Kidney tubule cell (primary cell): ENCODE measurements around the gene EGFR.

Experiments used
- DNase-seq: peaks from one replicate; pipeline ENCODE4 v3.0.0-alpha.2; 2018; ENCODE audit warnings: low spot score

EGFR gene

DNA sequence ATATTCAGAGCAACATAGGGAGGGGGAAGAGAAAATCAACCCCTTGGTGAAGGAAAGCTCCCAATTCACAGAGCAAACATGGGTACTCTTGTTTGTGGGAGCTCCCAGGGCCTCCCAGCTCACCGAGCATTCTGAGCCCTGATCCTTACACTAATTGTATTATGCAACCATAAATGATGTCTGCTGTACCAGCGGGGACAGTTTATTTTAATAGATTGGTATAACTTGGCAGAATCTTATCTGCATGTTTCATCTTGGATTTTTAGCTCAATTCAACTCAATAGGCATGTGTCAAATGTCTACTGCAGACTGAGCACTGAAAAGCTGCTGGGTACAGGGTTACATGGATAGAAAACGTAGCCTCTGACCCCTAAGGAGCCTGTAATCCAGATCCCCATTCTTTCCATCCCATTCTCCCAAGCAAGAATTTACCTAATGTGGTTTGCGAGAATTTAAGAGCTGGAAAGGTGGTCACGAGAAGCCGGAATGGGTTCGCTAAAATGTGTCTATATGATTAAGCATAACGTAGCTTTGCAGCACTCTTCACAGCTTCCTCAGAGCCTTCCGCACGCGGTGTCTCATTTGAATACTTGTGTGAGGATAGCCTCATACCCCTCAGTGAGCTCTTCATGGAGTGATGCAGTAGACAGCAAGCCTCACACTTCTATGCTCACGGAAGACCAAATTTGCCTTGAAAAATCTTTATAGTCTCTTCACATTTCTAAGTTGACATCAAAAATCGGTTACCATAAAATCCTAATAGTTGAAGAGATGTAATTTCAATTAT, 18.3 kb downstream of the EGFR start:
- no peak for DNase-seq

DNA sequence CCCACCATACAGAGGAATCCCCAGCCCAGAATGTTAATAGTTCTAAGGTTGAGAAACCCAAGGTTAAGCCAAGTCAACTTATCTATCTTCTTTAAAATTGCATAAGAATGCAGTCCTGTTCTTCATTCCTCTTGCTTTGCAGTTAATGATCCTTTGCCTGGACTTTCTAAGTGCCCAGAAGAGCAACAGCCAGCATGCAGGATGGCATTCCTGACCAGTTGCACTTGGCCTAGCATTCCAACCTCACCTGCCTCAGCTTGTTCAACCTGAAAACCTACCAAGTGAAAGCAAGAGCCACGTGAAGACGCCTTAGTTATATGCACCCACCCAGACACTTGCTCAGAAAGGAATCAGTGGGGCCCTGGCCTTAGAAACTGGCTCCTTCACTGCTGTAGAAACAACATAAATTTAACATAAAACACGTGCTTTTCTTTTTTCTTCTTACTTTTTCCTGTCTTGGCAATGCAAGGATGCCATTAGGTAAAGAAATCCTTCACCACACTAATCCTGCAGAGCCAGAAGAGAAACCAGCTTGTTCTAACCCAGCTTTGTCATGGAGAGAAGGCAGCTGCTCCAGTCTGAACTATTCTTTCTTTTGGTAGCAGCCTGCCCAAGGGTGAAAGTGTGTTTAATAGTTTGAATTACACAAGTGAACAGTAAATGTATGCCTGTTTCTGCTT, 25.0 kb downstream of the EGFR start:
- peak; percentile 68 for DNase-seq

DNA sequence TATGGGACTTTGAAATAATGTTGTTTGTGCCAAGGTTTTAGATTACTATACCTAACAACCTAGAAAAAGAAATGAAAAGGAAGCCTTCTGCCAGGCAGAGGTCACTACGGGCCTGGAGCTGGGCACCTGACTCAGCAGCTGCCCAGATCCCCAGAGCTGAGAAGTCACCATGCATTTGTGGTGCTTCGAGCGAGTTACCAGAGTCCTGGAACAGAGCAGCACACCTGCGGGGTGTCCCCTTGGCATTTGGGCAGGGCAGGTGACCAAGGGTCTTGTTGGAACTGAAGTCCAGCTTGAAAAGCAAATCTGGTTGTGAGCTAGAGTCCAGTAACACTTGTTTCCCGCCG, 25.5 kb downstream of the EGFR start:
- DNase-seq, result no peak

DNA sequence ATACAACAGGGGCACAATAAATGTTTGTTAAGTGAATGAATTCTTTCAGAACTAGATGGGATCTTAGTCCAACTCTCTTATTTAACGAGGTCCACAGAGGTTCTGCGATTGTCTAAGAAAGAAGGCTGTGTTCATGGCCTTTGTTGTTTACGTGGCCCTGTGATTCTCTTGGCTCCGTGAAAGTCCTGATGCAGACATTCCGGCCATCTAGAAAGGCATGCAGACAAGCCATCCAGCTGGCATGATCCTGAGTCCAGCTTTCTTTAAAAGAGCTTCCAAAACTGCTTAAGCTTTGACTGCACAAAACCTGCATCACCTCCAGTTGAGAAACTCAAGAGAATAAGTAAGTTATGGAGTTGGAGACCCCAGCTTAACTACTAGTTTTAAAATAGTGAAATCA, 26.0 kb downstream of the EGFR start:
- DNase-seq, result no peak

DNA sequence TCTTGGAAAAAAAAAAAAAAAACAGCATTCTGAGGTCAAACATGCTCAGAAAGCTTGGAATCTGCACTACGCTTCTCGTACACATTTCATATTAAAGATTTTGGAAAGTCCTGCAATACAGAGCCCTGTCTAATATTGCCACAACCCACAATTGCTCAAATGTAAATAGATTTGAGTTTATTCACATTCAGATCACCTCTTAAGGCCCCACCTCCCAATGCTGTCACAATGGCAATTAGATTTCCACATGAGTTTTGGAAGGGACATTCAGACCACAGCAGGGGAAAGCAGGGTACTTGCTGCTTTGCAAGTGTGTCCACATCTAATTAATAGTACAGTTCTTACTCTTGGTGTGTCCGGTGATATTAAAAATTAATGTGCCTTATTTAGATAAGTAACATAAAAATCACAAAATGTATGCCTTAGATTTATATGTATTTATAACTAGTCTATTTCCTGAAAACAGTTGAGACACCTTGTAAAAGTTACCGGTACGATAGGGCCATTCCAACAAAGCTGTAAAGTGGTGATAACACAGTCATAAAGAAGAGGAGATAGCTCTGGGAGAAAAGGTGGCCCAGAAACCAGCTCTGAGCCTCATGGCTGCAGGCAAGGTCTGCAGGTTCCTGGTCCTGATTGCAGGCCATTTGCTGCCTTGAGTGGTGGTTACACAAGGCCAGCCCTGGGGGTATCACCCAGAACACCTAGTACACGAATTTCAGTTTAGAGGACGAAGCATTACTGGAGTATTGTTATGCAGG, 27.9 kb downstream of the EGFR start:
- DNase-seq, result no peak

DNA sequence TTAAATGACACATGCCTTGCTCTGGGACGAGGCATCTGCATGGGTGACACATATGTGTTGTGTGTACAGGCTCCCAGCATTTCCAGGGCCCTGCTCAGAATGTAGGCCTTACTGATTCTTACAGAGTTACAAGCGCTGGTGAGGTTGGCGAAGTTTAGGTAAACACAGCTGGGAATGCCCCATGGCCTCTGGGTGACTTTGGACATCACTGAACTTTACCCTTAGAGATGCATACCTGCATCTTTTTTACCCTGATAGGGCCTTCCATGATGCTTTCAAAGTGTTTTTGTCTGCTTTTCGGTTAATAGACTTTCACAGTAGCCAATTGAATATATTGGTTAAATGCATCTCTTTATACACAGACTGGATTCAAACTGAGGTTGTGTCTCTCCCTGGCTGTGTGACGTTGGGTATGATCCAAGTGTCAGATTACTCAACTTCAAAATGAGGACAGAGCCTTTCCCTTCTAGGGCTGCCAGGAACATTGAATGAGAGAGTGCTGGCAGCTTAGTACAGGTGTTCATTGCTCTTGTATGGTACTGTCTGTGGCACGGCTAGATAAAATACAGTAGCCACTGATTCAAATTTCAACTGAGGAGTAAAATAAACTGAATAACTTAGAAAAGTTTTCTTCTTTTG, 29.5 kb downstream of the EGFR start:
- DNase-seq, result no peak

DNA sequence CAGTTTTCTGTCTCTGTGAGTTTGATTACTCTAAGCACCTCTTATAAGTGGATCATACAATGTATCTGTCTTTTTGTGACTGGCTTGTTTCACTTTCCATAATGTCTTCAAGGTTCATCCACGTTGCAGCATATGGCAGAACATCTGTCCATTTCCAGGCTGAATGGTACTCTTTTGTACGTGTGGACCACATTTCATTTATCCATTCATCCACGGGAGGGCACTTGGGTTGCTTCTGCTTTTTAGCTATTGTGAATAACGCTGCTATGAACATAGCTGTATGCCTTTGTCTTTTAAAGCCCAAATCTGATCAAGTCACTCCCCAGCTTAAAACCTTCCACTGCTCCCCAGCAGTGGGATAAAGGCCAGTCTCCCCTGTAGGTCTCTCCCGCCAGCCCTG, 31.5 kb downstream of the EGFR start:
- DNase-seq, result no peak

DNA sequence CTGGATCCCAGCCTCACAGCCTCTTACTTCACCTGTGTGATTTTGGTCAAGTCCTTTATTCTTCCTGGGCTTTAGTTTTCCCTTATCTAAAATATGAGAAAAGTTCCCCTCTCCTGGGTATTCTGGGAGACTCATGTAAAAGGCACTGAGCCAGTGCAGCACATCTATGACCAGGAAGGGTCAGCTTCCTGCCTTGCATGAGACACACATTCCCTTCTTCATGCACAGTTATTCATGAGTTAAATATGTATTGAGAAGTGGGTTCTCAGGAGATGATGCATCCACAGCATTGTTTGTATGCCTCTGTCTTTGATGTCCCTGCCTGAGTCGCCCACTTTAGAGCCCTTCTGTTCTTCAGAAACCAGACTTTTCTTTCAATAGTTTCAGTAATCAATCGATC, 33.3 kb downstream of the EGFR start:
- peak; percentile 92 for DNase-seq

DNA sequence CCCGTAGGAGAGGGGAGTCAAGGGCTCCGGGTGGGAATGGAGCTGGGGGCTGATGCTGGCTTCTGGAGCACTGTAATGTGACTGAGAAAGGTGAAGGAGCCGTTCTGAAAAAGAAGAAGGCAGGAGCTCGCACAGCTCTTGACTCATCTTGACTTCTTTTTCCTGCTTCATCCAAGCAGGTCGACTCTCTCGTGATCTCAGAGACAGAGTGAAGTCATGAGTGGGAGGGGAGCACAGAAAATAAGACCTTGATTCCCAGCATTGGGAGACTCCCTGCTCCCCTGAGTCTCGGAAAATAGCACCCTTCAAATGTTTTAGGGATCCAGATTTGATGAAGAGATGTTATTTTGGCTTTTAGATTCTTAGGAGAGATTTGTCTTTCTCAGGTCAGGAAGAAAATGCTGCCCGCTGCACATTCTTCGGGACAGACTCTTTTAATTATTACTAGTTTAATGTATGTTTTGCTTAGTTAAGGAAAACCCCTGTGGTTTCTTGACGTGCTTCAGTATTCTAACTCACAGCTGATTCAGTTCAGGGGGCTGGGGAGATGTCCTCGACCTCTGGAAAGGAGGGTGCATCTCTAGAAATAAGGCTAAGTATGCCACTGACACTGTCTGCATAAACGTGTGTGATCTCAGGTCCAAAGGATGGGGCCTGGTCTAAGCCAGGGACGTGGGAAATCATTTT, 34.1 kb downstream of the EGFR start:
- DNase-seq, result peak; percentile 81

DNA sequence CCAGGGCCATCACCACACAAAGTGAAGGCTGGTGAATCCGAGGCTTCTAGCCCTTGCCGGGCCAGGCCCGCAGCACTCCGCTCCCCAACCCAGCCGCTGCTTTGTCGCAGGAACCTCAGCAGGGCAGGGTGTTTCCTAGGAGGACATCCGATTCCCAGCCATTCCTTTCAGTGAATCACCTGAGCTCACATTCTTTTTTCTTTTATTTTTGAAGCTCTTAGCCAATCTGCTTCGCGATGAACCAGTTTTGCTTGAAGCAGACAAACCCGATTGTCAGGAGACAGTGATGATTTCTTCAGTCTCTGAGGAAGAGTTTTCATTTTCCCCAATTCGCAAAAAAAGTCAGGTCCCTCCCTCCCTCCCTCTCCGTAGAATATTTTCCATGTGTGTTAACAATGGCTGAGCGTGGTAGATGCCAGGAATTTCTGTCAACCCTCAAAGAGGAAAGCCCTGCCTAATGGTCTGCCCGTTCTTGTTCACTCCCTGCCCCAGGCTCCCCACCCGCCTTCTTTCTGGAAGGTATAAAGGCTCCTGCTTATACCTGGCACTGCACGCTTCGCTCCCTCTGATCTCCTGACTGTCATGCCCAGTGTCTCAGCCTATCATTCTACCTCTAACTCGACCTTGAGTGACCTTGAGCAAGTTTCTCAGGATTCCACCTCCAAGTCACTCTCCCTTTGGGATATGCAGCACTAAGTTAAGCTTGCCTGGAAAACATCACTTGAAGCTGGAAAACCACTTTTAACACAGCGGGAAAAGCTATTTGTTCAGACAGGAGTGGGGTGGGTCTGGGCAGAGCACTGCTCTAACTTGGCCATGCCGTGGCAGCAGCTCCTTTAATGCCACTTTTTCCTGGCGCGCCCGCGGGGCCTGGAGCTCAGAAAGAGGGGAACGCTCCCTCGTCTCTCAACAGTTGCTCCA, 35.1 kb downstream of the EGFR start:
- DNase-seq, result peak; percentile 52

DNA sequence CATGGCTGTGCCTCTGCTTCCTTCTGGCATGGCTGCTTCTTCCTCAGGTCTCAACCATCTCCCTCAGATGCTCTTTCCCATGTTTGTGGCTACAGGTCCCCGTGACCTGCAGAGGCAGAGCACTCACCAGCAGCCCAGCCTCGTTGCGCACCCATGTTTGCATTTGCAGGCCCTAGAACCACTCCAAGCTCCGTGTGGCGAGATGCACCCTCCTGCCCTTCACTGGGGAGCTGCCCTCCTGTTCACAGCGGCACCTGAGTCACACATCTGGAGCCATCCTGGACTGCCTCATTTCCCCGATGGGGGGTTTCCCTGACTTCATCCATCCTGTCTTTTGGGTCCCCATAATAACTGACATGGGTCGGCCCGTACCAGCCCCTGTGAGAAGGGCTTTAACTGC, 35.9 kb downstream of the EGFR start:
- no peak for DNase-seq

DNA sequence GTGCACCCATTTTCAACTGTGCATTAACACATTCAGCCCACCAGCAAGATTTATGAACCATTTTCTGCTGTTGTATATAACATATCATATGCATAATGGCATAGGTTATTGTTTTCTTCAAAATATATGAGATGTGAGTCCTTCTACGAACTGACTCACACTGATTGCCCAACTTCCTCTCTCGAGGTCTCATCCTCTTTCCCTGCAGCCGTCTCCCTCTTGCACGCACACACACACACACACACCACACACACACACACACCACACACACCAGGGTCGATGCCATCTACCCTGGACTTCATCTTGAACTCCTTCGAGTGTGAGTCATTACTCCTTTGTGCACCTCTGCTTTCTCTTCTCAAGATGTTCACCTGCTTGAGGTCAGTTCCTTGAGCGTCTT, 36.7 kb downstream of the EGFR start:
- DNase-seq, result no peak

DNA sequence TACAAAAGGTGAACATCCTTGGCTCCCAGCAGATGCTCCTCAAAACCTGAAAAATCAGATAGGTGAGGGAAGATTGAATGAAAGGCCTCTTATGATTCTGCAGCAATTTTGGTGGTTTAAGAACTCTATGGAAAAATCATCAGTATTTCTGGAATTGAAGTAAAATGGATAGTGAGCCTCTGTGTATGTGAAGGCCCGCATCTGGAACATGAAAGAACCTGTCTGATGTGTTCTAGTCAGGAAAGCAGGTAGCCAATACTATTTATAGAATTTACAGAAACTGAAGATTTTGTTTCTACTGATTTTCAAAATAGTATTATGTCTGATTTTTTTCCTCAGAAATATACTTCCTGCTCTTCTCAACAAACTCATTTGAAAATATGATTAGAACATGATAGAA, 37.3 kb downstream of the EGFR start:
- no peak for DNase-seq

DNA sequence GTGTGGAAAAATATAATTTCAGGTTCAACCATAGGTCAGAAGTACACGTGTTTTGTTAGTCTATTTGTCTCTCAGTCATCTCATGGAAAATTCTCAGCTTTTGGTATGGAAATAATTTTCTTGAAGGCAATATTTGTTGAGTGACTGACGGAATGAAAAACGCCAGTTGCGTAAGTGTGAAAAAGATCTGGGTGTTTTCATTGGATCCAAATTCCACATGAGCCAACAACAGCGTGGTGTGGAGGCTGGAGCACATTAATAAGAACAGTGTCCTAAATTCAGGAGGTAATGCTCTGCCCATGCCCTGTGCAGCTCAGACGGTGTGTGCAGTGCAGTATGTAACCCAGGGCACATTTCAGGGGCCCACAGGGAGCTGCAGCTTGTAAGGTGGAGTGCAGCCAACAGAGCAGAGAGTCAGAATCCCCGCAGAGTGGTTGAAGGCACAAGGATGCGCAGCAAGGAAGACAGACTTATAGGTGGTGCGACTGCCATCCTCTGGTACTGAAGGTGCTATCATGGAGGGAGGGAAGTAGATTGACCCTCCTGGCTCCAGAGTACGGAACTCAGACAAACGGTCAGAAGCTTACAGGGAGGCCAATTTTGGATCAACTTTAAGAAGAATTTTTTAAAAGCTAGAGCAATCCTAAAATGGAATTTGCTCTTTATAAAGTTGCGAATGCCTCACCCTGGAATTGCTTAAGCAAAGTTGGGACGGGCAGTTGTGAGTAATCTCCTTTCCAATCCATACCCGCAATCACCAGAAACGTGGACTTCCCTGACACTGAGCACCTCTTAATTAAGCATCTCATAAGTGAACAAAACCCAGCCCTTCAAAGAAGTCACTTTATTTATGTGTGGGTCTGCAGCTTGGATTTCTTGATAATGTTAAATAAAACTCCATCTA, 38.0 kb downstream of the EGFR start:
- DNase-seq, result no peak

DNA sequence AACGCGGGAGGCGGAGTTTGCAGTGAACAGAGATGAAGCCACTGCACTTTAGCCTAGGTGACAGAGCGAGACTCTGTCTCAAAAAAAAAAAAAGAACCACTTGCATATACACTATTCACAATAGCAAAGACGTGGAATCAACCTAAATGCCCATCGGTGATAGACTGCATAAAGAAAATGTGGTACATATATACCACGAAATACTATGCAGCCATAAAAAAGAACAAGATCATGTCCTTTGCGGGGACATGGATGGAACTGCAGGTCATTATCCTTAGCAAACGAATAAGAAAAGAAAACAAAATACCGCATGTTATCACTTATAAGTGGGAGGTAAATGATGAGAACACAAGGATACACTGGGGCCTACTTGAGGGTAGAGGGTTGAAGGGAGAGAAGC, 39.5 kb downstream of the EGFR start:
- no peak for DNase-seq

DNA sequence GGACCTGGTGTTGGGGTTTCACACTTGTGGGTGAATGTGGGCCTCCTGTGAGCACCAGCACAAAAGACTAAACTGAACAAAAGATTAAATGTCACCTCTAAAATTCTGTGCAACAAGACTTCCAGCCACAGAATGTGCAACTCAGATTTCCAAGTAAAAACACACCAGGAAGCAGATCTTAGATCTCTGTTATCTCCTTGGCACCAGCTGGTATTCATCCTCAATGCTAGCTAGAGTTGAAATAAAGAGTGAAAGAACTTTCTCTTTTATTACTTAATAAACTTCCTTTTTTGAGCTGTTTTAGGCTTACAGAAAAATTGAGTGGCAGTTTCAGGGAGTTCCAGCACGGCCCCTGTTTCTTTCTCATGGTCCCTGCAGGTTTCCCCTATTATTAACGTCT, 40.2 kb downstream of the EGFR start:
- no peak for DNase-seq

DNA sequence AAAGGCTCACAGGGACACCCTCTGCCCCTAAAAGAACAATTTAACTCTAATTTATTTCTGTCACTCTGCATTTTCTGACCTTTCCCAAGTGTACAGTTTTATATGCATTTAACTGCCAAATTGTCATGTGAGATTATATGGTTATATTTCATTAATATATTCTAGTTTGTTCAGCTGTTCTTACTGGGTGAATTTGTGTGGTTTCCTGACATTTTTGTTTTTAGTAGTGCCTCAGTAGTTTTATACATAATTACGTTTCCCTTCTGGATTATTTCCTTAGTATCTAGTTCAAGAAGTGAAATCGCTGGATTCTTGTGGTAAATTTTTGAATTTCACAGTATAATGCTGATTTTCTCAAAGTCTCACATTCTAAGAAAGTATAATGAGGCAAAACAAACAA, 41.3 kb downstream of the EGFR start:
- no peak for DNase-seq

DNA sequence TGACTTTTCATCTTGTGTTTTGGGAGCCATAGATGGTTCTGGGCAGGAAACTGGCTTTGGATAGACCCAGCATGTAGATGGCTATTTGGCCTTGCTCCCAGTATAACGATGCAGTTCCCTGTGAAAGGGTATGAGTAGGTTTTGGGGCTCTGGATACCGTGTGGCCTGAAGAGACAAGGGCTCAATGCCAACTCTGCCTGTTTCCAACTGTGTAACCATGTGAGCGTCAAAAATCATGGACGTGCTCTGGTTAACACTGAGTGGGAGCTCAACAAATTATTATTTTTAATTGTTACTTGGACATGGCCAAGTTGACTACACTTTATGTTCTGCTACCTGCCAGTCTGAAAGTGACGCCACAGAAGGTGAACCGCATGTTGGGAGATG, 41.8 kb downstream of the EGFR start:
- no peak for DNase-seq

DNA sequence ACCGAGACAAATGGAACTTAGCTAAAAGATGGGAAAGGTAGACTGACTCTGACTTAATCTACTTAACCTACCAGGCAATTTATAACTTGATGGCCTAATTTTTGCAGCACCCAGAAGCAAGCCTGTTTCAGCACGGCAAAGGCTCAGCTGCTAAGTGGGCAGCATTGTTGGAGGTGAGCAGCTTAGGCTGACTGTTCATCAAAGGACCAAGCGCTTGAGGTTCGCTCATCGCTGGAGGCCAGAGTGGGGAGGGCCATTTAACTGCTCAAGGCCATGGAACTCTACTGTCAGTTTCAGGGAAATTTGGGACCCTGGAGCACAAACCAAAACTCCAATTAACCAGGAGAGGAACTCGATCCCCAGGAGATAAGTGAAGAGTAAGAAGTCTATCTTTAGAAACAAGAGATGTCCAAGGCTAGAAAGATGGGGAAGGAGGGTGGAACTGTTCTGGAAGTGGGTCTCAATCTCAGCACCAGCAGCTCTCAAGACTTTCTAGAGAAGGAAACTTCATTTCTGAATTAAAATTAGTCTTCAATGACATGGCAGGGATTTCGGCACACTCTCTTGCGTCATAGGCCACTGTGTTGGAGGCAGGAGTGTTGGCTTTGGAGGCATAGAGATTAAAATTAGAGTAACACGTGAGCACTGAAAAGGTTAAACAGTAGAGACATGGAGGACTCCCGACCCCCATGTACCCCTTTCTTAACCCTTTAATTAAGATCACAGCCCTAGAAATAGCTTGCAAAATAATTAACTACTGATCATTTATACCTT, 43.1 kb downstream of the EGFR start:
- DNase-seq, result no peak
